Kidney (tissue), 14 donors: ENCODE data around the gene EID1. TPM values are rescaled to one million over a fixed set of nuclear protein-coding genes. Genes with fewer than 3 reads are reported as not detected.

Experiments
- DNase-seq, 5 donors: peaks; one replicate each; pipeline ENCODE4 v3.0.0-alpha.2; 2013 to 2020
- FAIRE-seq: peaks from 2 replicates; lab custom pipeline; 2012; peaks lifted over from hg19 to GRCh38; lab: Jason Lieb, UNC
- H3K27ac ChIP-seq, 2 donors: one replicate each; pipeline ENCODE4 v1.7.0; 2013; ENCODE audit warnings: low read depth in 2 of 2, low read length in 2 of 2, inconsistent platforms in 1 of 2
- H3K27me3 ChIP-seq: one replicate; pipeline ENCODE4 v1.7.1; 2013; ENCODE audit warnings: low read length, inconsistent platforms; ENCODE audit not compliant: control insufficient read depth, insufficient read depth
- H3K36me3 ChIP-seq, 3 donors: one replicate each; pipeline versions ENCODE4 v1.7.0 to v1.7.1; 2013; ENCODE audit warnings: low read length in 3 of 3, control low read depth in 1 of 3, inconsistent platforms in 1 of 3; ENCODE audit not compliant: insufficient read depth in 3 of 3, control insufficient read depth in 2 of 3
- H3K4me1 ChIP-seq, 3 donors: one replicate each; pipeline versions ENCODE4 v1.7.0 to v1.7.1; 2013; ENCODE audit warnings: low read length in 3 of 3, inconsistent platforms in 1 of 3, low read depth in 1 of 3; ENCODE audit not compliant: control insufficient read depth in 2 of 3, insufficient read depth in 2 of 3
- H3K4me3 ChIP-seq, 3 donors: one replicate each; pipeline versions ENCODE4 v1.7.0 to v1.8.1; 2013; ENCODE audit warnings: low read length in 3 of 3, control low read depth in 1 of 3, inconsistent platforms in 1 of 3
- H3K9ac ChIP-seq, 3 donors: one replicate each; pipeline versions ENCODE4 v1.7.0 to v1.7.1; 2013; ENCODE audit warnings: low read length in 3 of 3, control low read depth in 1 of 3, inconsistent platforms in 1 of 3
- H3K9me3 ChIP-seq, 3 donors: one replicate each; pipeline versions ENCODE4 v1.7.0 to v1.7.1; 2013; ENCODE audit warnings: low read length in 3 of 3, control low read depth in 1 of 3, inconsistent platforms in 1 of 3; ENCODE audit not compliant: control insufficient read depth in 2 of 3, insufficient read depth in 1 of 3
- CTCF ChIP-seq: IDR thresholded peaks from 3 replicates; pipeline ENCODE4 v1.5.1; 2012; ENCODE audit warnings: mild to moderate bottlenecking, moderate library complexity, borderline replicate concordance; ENCODE audit not compliant: insufficient read depth; ENCODE audit errors: extremely low read depth
- intact Hi-C: fragments of 100-400 bp; cut with DNase I; formaldehyde crosslinking; loops from one replicate; pipeline ENCODE4 v1.11.1; 2022
- polyA plus RNA-seq: library from polyadenylated mRNA; stranded (reverse); fragments of 350-450 nt; fragmentation: Illumina TruSeq; extraction: RNeasy Lipid Tissue Mini Kit (QIAGEN cat#74804); gene quantifications from one replicate; pipeline ENCODE4 v1.2.3, GENCODE V29; 2014; ENCODE audit warnings: low read depth, low replicate concordance; ENCODE audit not compliant: insufficient read depth
- total RNA-seq: library from RNA; stranded (reverse); fragmentation: NEBNext Ultra II Directional; extraction: Animal tissue kit (Norgen Biotek cat#: 25700); gene quantifications from one replicate; pipeline ENCODE4 v1.2.1, GENCODE V29; 2021
- donor health status: control.
- donor health status: control.
- donor health status: control.
- donor health status: control.
- donor health status: control.
- donor health status: DM: yes; HTN: yes; CAD: no.
- donor health status: Normal renal cell carcinoma (clear cell type).

The EID1 gene
- total and polyA plus RNA-seq, 2 donors from 2014 or later = 119 to 123 TPM

- intact Hi-C loops = no loop called here
- Histone ChIP-seq H3K27me3 (no peaks in the 10 kb centered on the region), H3K36me3 (no peaks in the 10 kb centered on the region), H3K27ac (no peak overlapping the region), H3K4me1 (peaks cover 0 to 17% (median 6%) of the 10 kb centered on the region in 3 donors), H3K9me3 (no peaks in the 10 kb centered on the region), H3K4me3 (no peak overlapping the region), H3K9ac (no peak overlapping the region)
- FAIRE-seq (no peak), DNase-seq (no peak)
- TF ChIP-seq CTCF = no peak
Measured at GRCh38 chr15:48875241-48875960, 2.5 kb upstream of the EID1 start.

GRCh38 chr15:48876057-48876456 is 1.9 kb upstream of the EID1 start:
- no peak for TF ChIP-seq CTCF
- no peaks in the 10 kb centered on the region for H3K27me3 ChIP-seq
- intact Hi-C loops = no loop called here
- no peak for FAIRE-seq
- no peak for DNase-seq
- H3K9ac ChIP-seq = no peak overlapping the region
- H3K4me1 ChIP-seq = peaks cover 0 to 17% (median 6%) of the 10 kb centered on the region in 3 donors
- H3K27ac ChIP-seq = no peak overlapping the region
- H3K4me3 ChIP-seq = no peak overlapping the region
- no peaks in the 10 kb centered on the region for H3K36me3 ChIP-seq
- no peaks in the 10 kb centered on the region for H3K9me3 ChIP-seq

DNA sequence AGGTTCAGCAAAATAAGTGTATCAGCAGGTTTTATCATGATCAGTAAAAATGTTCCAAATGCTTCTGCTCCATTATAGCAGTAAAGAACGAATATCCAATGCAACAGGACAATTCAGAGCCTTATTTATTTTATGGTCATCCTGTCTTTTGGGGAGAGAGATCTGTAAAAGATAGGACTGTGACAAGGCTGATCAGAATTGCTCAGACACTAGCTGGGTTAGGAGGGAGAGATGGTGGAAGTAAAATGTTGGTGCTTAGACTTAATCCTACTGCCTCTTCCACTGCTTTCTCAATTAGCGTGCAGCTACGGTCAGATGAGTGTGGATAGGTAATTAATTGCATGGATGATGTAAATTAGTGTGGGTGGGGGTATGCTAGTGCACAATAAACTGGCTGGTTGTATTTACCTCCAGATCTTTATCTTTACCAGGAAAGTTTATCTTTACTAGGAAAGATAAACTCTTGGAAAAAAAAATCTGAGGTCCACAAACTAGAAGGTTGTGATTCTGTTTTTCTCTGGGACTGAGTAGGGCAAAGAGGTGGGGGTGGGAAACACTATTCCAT is 2.2 kb downstream of the EID1 start:
- Histone ChIP-seq H3K4me1 (peaks cover 0 to 17% (median 6%) of the 10 kb centered on the region in 3 donors), H3K27ac (no peak overlapping the region), H3K4me3 (no peak overlapping the region), H3K27me3 (no peaks in the 10 kb centered on the region), H3K9ac (no peak overlapping the region), H3K36me3 (no peaks in the 10 kb centered on the region), H3K9me3 (no peaks in the 10 kb centered on the region)
- no peak for DNase-seq
- intact Hi-C loops = no loop called here
- no peak for TF ChIP-seq CTCF
- no peak for FAIRE-seq
